Upper lobe of right lung (tissue), 1 donor: ENCODE data around the gene IL16. TPM values are rescaled to one million over a fixed set of nuclear protein-coding genes. Genes with fewer than 3 reads are reported as not detected.
A peak's percentile ranks its signal among the peaks of the same experiment; 100 is the strongest.

Source experiments
- ATAC-seq: fragments of 200-7000 bp; cut with Tn5 transposase; one replicate; pipeline ENCODE4 v1.9.1; 2020; ENCODE audit warnings: mild to moderate bottlenecking, moderate library complexity
- DNase-seq: peaks from one replicate; pipeline ENCODE4 v3.0.0-alpha.2; 2020
- H3K27ac ChIP-seq: fragments of 200-600 bp; one replicate; pipeline ENCODE4 v1.8.0; 2022
- H3K27me3 ChIP-seq: fragments of 200-600 bp; one replicate; pipeline ENCODE4 v1.8.0; 2022; ENCODE audit warnings: mild to moderate bottlenecking
- H3K36me3 ChIP-seq: fragments of 200-600 bp; one replicate; pipeline ENCODE4 v1.8.0; 2022
- H3K4me1 ChIP-seq: fragments of 200-600 bp; one replicate; pipeline ENCODE4 v1.8.0; 2022
- H3K4me3 ChIP-seq: fragments of 200-600 bp; one replicate; pipeline ENCODE4 v1.8.0; 2022; ENCODE audit warnings: mild to moderate bottlenecking
- H3K9me3 ChIP-seq: fragments of 200-600 bp; one replicate; pipeline ENCODE4 v1.8.0; 2022
- CTCF ChIP-seq: fragments of 200-600 bp; IDR thresholded peaks from one replicate; pipeline ENCODE4 v1.8.0; 2022; ENCODE audit warnings: antibody characterized with exemption
- intact Hi-C: fragments of 100-400 bp; cut with DNase I; formaldehyde crosslinking; loops from one replicate; pipeline ENCODE4 v1.11.0; 2022
- total RNA-seq: library from RNA; stranded (reverse); fragmentation: NEBNext Ultra II Directional; extraction: Animal tissue kit (Norgen Biotek cat#: 25700); gene quantifications from one replicate; pipeline ENCODE4 v1.2.1, GENCODE V29; 2021
- donor health status: DM: no; HTN: yes; CAD: no; lungs with severe emphysema.

Gene IL16
- total RNA-seq, 1 donor from 2014 or later, result 39.3 TPM

- Histone ChIP-seq H3K9me3 (no peaks in the 10 kb centered on the region), H3K27ac (peak overlapping the region; percentile 75), H3K36me3 (peaks cover 33% of the 10 kb centered on the region), H3K4me3 (no peak overlapping the region), H3K4me1 (peaks cover 16% of the 10 kb centered on the region), H3K27me3 (no peaks in the 10 kb centered on the region)
- ATAC-seq (peak; percentile 69), DNase-seq (peak; percentile 73)
- intact Hi-C loops, result no loop called here
- no peak for TF ChIP-seq CTCF
Measured at GRCh38 chr15:81312790-81313543, 116.3 kb downstream of the IL16 start.

GRCh38 chr15:81313686-81314085 is 117.0 kb downstream of the IL16 start:
- ATAC-seq (no peak), DNase-seq (no peak)
- no peaks in the 10 kb centered on the region for H3K27me3 ChIP-seq
- no peak overlapping the region for H3K4me3 ChIP-seq
- peak overlapping the region; percentile 75 for H3K27ac ChIP-seq
- H3K36me3 ChIP-seq, result peaks cover 31% of the 10 kb centered on the region
- no peaks in the 10 kb centered on the region for H3K9me3 ChIP-seq
- peaks cover 16% of the 10 kb centered on the region for H3K4me1 ChIP-seq
- no peak for TF ChIP-seq CTCF
- intact Hi-C loops, result no loop called here

GRCh38 chr15:81314378-81314777 is 117.7 kb downstream of the IL16 start:
- Histone ChIP-seq H3K27ac (no peak overlapping the region), H3K36me3 (peaks cover 31% of the 10 kb centered on the region), H3K27me3 (no peaks in the 10 kb centered on the region), H3K4me3 (no peak overlapping the region), H3K4me1 (peaks cover 16% of the 10 kb centered on the region), H3K9me3 (no peaks in the 10 kb centered on the region)
- intact Hi-C loops, result no loop called here
- no peak for DNase-seq
- no peak for TF ChIP-seq CTCF
- ATAC-seq, result no peak

- ATAC-seq (no peak), DNase-seq (no peak)
- intact Hi-C loops, result no loop called here
- Histone ChIP-seq H3K36me3 (peaks cover 32% of the 10 kb centered on the region), H3K27me3 (no peaks in the 10 kb centered on the region), H3K4me3 (no peak overlapping the region), H3K27ac (no peak overlapping the region), H3K4me1 (peaks cover 16% of the 10 kb centered on the region), H3K9me3 (no peaks in the 10 kb centered on the region)
- no peak for TF ChIP-seq CTCF
Measured at GRCh38 chr15:81315452-81316175, 118.9 kb downstream of the IL16 start.

GRCh38 chr15:81316267-81316666 is 119.6 kb downstream of the IL16 start:
- H3K4me3 ChIP-seq, result no peak overlapping the region
- TF ChIP-seq CTCF, result no peak
- intact Hi-C loops, result no loop called here
- no peak for ATAC-seq
- no peaks in the 10 kb centered on the region for H3K27me3 ChIP-seq
- DNase-seq, result no peak
- H3K9me3 ChIP-seq, result no peaks in the 10 kb centered on the region
- H3K4me1 ChIP-seq, result peaks cover 11% of the 10 kb centered on the region
- no peak overlapping the region for H3K27ac ChIP-seq
- peaks cover 32% of the 10 kb centered on the region for H3K36me3 ChIP-seq
